OCI-LY7 (cell line): Measurements from ENCODE around the gene LPP. TPM values are rescaled to one million over a fixed set of nuclear protein-coding genes. Genes with fewer than 3 reads are reported as not detected.

ENCODE experiments used
- BruUV-seq: library from RNA; stranded (reverse); fragments of 400-500 nt; replicated peaks from 2 replicates; lab custom pipeline; 2021; lab: Mats Ljungman, UMichigan
- CTCF ChIA-PET: fragments of 300-600 bp; sonication (Branson Sonifier 250); formaldehyde crosslinking; loops from one replicate; lab custom pipeline; 2022; ENCODE audit warnings: antibody characterized with exemption; ENCODE audit not compliant: unreplicated experiment; lab: Charles Lee
- POLR2A ChIA-PET: fragments of 300-600 bp; sonication (Branson Sonifier 250); formaldehyde crosslinking; loops from one replicate; lab custom pipeline; 2022; ENCODE audit warnings: antibody characterized with exemption; lab: Charles Lee
- DNase-seq: peaks from one replicate; pipeline ENCODE4 v3.0.0-alpha.2; 2015; ENCODE audit warnings: low spot score
- H2AFZ ChIP-seq: fragments of 200-600 bp; sonication (generic), shearing (Covaris generic); 2 replicates; pipeline ENCODE4 v1.6.1; 2014; ENCODE audit warnings: mild to moderate bottlenecking, antibody characterized with exemption, low read length, moderate library complexity
- H3K27ac ChIP-seq: fragments of 200-600 bp; sonication (generic); 2 replicates; pipeline ENCODE4 v1.5.1; 2014; ENCODE audit warnings: mixed run types, low read depth, mild to moderate bottlenecking, moderate library complexity, low read length, inconsistent platforms; ENCODE audit not compliant: poor library complexity, severe bottlenecking
- H3K36me3 ChIP-seq: fragments of 200-600 bp; sonication (generic); 2 replicates; pipeline ENCODE4 v1.6.1; 2014; ENCODE audit warnings: mild to moderate bottlenecking, antibody characterized with exemption, low read length, moderate library complexity, mixed read lengths; ENCODE audit not compliant: insufficient read depth
- H3K4me1 ChIP-seq: fragments of 200-600 bp; sonication (generic); 2 replicates; pipeline ENCODE4 v1.5.1; 2014; ENCODE audit warnings: mild to moderate bottlenecking, low read length; ENCODE audit not compliant: insufficient read depth, poor library complexity, severe bottlenecking
- H3K4me2 ChIP-seq: fragments of 200-600 bp; sonication (generic); 2 replicates; pipeline ENCODE4 v1.6.1; 2014; ENCODE audit warnings: mild to moderate bottlenecking, low read length
- H3K4me3 ChIP-seq: fragments of 200-600 bp; sonication (generic); 2 replicates; pipeline ENCODE4 v1.5.1; 2014; ENCODE audit warnings: mild to moderate bottlenecking, low read depth, low read length; ENCODE audit not compliant: poor library complexity, severe bottlenecking
- H3K79me2 ChIP-seq: fragments of 200-600 bp; sonication (generic); 2 replicates; pipeline ENCODE4 v1.6.1; 2016; ENCODE audit warnings: low read depth, mild to moderate bottlenecking, low read length, moderate library complexity, mixed read lengths; ENCODE audit not compliant: insufficient read depth
- H3K9me2 ChIP-seq: fragments of 200-600 bp; sonication (generic); 2 replicates; pipeline ENCODE4 v1.6.1; 2016; ENCODE audit warnings: mild to moderate bottlenecking, low read length, mixed read lengths; ENCODE audit not compliant: insufficient read depth
- H3K9me3 ChIP-seq: fragments of 200-600 bp; sonication (generic); 2 replicates; pipeline ENCODE4 v1.6.1; 2014; ENCODE audit warnings: mild to moderate bottlenecking, mixed run types, low read length, mixed read lengths
- H4K20me1 ChIP-seq: fragments of 200-600 bp; sonication (generic); 2 replicates; pipeline ENCODE4 v1.6.1; 2014; ENCODE audit warnings: mild to moderate bottlenecking, antibody characterized with exemption, low read length, moderate library complexity, mixed read lengths; ENCODE audit not compliant: insufficient read depth
- EZH2phosphoT487 ChIP-seq: fragments of 200-600 bp; sonication (generic); IDR thresholded peaks from 2 replicates; pipeline ENCODE4 v1.6.1; 2018; ENCODE audit warnings: low read depth, borderline replicate concordance, mild to moderate bottlenecking, mixed run types, antibody characterized with exemption, low read length, moderate library complexity, mixed read lengths
- intact Hi-C: fragments of 100-400 bp; cut with micrococcal nuclease; formaldehyde crosslinking; loops from one replicate; pipeline ENCODE4 v1.10.0; 2022; ENCODE audit not compliant: unreplicated experiment
- total RNA-seq, 2 experiments: library from RNA; depleted of rRNA in 1 of 2; stranded (reverse); fragments of >200 nt in 1 of 2; shearing (Covaris generic) in 1 of 2; gene quantifications; 2 replicates each; pipeline ENCODE4 v1.2.3, GENCODE V29; 2014 to 2022
- TF ChIP-seq, protein P1 (sequence below): fragments of 200-600 bp; sonication (generic); conservative IDR thresholded peaks from 2 replicates; pipeline ENCODE4 v1.5.1; 2014; ENCODE audit warnings: mild to moderate bottlenecking, antibody characterized with exemption, low read length, moderate library complexity, mixed read lengths

LPP gene
- total RNA-seq, 2 experiments from 2014 or later = 10.9 to 119 TPM

DNA sequence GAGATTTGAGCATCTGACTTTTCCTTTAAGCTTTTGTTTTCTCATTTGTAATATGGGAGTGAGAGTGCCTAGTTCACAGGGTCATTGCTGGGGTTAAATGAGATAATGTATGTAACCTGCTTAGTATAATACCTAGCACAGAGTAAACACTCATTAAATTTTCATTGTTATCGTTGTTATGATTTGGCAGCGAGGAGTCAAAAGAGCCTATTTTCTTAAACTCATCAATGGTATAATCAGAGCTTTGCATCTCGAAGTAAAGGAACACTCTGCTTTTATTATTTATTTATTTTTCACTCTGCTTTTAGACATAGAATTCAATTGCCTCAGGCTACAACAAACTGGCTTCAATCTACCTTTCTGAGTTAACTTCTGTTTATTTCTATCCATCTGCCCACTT is 52.8 kb downstream of the LPP start:
- Histone ChIP-seq H3K27ac (no peak overlapping the region), H3K4me1 (peaks cover 38% of the 10 kb centered on the region), H3K4me3 (no peak overlapping the region), H3K79me2 (no peaks in the 10 kb centered on the region), H3K4me2 (no peak overlapping the region), H4K20me1 (no peaks in the 10 kb centered on the region), H3K36me3 (no peaks in the 10 kb centered on the region), H3K9me2 (no peaks in the 10 kb centered on the region), H3K9me3 (no peaks in the 10 kb centered on the region), H2AFZ (0 out of 2 replicates have a peak overlapping the region, but pooled peaks have one; percentile 1)
- no TSS peak for BruUV-seq
- no peak for DNase-seq
- TF ChIP-seq, protein P1, sequence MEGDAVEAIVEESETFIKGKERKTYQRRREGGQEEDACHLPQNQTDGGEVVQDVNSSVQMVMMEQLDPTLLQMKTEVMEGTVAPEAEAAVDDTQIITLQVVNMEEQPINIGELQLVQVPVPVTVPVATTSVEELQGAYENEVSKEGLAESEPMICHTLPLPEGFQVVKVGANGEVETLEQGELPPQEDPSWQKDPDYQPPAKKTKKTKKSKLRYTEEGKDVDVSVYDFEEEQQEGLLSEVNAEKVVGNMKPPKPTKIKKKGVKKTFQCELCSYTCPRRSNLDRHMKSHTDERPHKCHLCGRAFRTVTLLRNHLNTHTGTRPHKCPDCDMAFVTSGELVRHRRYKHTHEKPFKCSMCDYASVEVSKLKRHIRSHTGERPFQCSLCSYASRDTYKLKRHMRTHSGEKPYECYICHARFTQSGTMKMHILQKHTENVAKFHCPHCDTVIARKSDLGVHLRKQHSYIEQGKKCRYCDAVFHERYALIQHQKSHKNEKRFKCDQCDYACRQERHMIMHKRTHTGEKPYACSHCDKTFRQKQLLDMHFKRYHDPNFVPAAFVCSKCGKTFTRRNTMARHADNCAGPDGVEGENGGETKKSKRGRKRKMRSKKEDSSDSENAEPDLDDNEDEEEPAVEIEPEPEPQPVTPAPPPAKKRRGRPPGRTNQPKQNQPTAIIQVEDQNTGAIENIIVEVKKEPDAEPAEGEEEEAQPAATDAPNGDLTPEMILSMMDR = no peak
- no peak for TF ChIP-seq EZH2phosphoT487
- ChIA-PET CTCF (no interaction called here), POLR2A (interaction anchor here (0.6 to 2.5 kb wide), 19 partner anchors 9 to 485 kb away, joined by 3 to 7 read pairs (median 4); partner anchors contain the start of gene BCL6)
- intact Hi-C loops = no loop called here

DNA sequence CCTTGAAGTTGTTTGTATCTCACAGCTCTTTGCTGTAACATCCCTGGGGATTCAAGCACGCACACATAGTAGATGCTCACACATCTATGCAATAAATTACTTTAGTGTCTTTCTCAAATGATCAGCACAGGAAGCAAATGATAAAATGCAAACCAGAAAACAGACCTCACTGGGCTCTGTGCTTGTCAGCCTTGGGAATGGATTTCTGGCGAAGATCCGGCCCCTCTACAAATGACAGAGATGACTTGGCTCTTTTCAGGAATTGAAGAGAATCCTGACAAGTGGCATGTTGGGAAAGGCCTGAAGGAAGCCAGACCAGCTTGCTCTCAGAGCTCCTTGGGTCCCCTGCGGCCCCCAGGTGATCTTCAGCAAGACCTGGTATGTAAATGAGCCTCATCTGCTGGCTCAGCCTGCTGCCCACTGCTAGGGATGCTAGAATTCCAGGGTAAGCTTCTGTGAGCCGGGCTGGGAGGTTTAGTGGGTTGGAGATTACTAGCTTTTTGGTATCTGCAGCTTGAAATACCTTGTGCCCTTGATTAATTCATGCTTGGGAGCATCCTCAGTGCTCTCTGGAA is 54.1 kb downstream of the LPP start:
- intact Hi-C loops = no loop called here
- Histone ChIP-seq H3K79me2 (no peaks in the 10 kb centered on the region), H3K36me3 (no peaks in the 10 kb centered on the region), H3K4me3 (no peak overlapping the region), H3K9me3 (no peaks in the 10 kb centered on the region), H4K20me1 (no peaks in the 10 kb centered on the region), H3K4me2 (peak overlapping the region; percentile 4; the same call in 1 of the 2 replicates), H3K9me2 (no peaks in the 10 kb centered on the region), H3K4me1 (peaks cover 47% of the 10 kb centered on the region), H2AFZ (no peak overlapping the region), H3K27ac (no peak overlapping the region)
- DNase-seq = no peak
- ChIA-PET POLR2A (interaction anchor here (0.5 to 2.5 kb wide), 9 partner anchors 8 to 463 kb away, joined by 3 to 7 read pairs (median 4); partner anchors contain the start of gene BCL6), CTCF (no interaction called here)
- no peak for TF ChIP-seq EZH2phosphoT487
- TF ChIP-seq, protein P1 = no peak
- BruUV-seq = no TSS peak

DNA sequence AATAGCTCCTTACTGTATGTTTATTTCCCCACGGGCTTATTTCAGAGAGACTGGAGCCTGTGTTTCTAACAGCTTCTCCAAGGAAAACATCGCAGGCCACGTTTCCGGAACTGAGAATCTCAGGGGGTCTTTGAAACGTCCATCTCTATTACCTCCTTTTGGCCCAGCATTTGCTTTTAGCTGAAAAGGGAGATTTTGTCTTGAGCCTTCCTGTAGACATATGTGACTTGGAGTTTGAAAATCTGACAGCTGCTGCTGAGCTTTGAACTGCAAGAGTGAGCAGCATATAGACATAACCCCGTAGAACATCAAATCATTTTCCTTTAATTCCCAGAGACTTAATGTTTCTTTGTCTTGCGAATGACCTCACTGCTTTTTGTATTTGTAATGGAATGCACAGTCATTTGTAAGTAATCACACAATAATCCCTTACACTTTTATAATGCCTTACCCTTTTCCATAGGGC is 54.6 kb downstream of the LPP start:
- DNase-seq = no peak
- no peaks in the 10 kb centered on the region for H4K20me1 ChIP-seq
- peak overlapping the region; percentile 4; the same call in 1 of the 2 replicates for H3K4me2 ChIP-seq
- TF ChIP-seq, protein P1 = no peak
- no peak for TF ChIP-seq EZH2phosphoT487
- ChIA-PET CTCF (no interaction called here), POLR2A (interaction anchor here (1.4 to 2.5 kb wide), 5 partner anchors 9 to 32 kb away, joined by 4 to 6 read pairs (median 4); no protein-coding TSS in a partner anchor)
- no peaks in the 10 kb centered on the region for H3K9me3 ChIP-seq
- peaks cover 52% of the 10 kb centered on the region for H3K4me1 ChIP-seq
- H3K4me3 ChIP-seq = no peak overlapping the region
- H2AFZ ChIP-seq = no peak overlapping the region
- no peaks in the 10 kb centered on the region for H3K36me3 ChIP-seq
- BruUV-seq = no TSS peak
- intact Hi-C loops = no loop called here
- H3K9me2 ChIP-seq = no peaks in the 10 kb centered on the region
- no peak overlapping the region for H3K27ac ChIP-seq
- H3K79me2 ChIP-seq = no peaks in the 10 kb centered on the region
